Measurements from ENCODE around the gene MINDY2. TPM values are rescaled to one million over a fixed set of nuclear protein-coding genes. Genes with fewer than 3 reads are reported as not detected.

The MINDY2 gene
- total and polyA plus RNA-seq, 9 of the 15 experiments (the other 6 are each of a cell fraction or from before 2014, with no cell fraction given), result 2.4 to 15.3 (median 7.2) TPM

DNA sequence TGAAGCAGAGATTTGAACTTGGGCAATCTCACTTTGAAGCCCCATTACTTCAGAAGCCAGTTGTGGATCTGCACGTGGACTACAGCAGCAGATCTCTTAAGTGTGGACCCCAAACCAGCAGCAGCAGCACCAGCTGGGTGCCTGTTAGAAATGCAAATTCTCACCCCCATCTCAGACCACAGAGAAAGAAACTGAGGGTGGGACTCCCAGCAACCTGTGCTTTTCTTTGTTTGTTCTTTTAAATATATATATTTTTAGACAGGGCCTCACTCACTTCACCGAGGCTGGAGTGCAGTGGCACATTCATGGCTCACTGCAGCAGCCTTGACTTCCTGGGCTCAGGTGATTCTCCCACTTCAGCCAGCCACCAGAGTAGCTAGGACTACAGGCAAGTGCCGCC, 109.2 kb downstream of the MINDY2 start:
- CTCF ChIA-PET (ENCODE audit: low intra/inter-chr PET ratio), result no interaction called here
- BruUV-seq (replicated peaks), result no TSS peak
- TF ChIP-seq, protein P1, sequence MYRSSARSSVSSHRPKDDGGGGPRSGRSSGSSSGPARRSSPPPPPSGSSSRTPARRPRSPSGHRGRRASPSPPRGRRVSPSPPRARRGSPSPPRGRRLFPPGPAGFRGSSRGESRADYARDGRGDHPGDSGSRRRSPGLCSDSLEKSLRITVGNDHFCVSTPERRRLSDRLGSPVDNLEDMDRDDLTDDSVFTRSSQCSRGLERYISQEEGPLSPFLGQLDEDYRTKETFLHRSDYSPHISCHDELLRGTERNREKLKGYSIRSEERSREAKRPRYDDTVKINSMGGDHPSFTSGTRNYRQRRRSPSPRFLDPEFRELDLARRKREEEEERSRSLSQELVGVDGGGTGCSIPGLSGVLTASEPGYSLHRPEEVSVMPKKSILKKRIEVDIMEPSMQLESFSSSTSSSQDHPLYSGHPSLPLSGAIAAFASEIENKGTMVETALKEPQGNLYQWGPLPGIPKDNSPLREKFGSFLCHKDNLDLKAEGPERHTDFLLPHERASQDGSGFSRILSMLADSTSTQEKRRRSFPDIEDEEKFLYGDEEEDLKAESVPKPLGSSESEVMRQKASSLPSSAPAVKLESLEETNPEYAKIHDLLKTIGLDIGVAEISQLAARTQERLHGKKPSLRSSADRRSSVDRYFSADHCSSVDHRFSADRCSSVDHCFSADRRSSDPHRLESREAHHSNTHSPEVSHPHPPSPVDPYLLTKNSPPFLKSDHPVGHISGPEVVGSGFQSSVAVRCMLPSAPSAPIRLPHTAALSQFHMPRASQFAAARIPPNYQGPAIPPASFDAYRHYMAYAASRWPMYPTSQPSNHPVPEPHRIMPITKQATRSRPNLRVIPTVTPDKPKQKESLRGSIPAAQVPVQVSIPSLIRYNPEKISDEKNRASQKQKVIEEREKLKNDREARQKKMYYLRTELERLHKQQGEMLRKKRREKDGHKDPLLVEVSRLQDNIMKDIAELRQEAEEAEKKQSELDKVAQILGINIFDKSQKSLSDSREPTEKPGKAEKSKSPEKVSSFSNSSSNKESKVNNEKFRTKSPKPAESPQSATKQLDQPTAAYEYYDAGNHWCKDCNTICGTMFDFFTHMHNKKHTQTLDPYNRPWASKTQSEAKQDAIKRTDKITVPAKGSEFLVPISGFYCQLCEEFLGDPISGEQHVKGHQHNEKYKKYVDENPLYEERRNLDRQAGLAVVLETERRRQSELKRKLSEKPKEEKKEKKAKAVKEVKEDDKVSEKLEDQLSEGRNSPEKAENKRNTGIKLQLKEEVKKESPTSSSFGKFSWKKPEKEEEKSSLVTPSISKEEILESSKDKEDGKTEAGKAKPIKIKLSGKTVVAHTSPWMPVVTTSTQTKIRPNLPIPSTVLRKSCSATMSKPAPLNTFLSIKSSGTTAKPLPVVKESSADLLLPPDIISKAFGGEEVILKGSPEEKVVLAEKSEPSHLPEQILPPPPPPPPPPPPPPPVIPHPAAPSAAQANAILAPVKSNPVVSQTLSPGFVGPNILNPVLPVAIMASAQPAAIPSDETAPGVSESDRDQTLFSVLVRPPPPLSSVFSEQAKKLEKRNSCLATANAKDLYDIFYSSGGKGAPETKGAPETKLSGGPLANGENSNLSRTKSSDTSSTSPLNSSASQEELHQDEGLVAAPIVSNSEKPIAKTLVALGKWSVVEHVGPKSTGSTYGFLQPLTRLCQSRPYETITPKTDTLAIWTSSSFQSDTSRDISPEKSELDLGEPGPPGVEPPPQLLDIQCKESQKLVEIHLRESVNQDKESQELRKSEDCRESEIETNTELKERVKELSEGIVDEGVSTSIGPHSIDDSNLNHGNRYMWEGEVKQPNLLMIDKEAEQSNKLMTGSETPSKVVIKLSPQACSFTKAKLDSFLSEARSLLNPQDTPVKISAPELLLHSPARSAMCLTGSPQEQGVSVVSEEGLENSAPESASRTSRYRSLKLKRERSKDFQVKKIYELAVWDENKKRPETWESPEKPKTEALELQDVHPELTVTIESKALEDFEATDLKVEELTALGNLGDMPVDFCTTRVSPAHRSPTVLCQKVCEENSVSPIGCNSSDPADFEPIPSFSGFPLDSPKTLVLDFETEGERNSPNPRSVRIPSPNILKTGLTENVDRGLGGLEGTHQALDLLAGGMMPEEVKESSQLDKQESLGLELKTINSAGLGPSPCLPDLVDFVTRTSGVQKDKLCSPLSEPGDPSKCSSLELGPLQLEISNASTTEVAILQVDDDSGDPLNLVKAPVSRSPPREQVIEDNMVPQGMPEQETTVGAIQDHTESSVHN (IDR thresholded peaks at IDR 0.05; ENCODE audit: borderline replicate concordance in 1 of 2, low read depth in 1 of 2), result no peak
- TF ChIP-seq TAF9B (IDR thresholded peaks at IDR 0.05; ENCODE audit: partially characterized antibody) (no peak), MED1 (CRISPR knock-in tag; IDR thresholded peaks at IDR 0.05; ENCODE audit: borderline replicate concordance) (no peak), BCOR (IDR thresholded peaks at IDR 0.05) (no peak), POLR2AphosphoS5 (IDR thresholded peaks at IDR 0.05; ENCODE audit: control insufficient read depth, insufficient read depth, low read depth, low read length) (no peak), DDX20 (tag; IDR thresholded peaks at IDR 0.05; ENCODE audit: low read depth) (no peak), ZNF778 (CRISPR knock-in tag; IDR thresholded peaks at IDR 0.05) (no peak), SMARCB1 (IDR thresholded peaks at IDR 0.05; ENCODE audit: insufficient read length, low read depth) (no peak), GATAD2A (IDR thresholded peaks at IDR 0.05) (no peak), FOXP1 (CRISPR knock-in tag; IDR thresholded peaks at IDR 0.05) (no peak), ZNF232 (CRISPR knock-in tag; IDR thresholded peaks at IDR 0.05) (no peak), KDM5B (IDR thresholded peaks at IDR 0.05; ENCODE audit: insufficient replicate concordance, low read depth, low read length) (no peak)
- TF ChIP-seq, protein P2, sequence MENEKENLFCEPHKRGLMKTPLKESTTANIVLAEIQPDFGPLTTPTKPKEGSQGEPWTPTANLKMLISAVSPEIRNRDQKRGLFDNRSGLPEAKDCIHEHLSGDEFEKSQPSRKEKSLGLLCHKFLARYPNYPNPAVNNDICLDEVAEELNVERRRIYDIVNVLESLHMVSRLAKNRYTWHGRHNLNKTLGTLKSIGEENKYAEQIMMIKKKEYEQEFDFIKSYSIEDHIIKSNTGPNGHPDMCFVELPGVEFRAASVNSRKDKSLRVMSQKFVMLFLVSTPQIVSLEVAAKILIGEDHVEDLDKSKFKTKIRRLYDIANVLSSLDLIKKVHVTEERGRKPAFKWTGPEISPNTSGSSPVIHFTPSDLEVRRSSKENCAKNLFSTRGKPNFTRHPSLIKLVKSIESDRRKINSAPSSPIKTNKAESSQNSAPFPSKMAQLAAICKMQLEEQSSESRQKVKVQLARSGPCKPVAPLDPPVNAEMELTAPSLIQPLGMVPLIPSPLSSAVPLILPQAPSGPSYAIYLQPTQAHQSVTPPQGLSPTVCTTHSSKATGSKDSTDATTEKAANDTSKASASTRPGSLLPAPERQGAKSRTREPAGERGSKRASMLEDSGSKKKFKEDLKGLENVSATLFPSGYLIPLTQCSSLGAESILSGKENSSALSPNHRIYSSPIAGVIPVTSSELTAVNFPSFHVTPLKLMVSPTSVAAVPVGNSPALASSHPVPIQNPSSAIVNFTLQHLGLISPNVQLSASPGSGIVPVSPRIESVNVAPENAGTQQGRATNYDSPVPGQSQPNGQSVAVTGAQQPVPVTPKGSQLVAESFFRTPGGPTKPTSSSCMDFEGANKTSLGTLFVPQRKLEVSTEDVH (IDR thresholded peaks at IDR 0.05; ENCODE audit: low read depth, partially characterized antibody), result no peak

More for the DNA sequence above, 109.2 kb downstream of the MINDY2 start:
- no peak overlapping the region for H3K9ac ChIP-seq (ENCODE audit: insufficient read depth in 1 of 2, low read depth in 2 of 2, low read length in 2 of 2)
- POLR2A ChIA-PET, result interaction anchor here (1.0 to 1.4 kb wide), 2 partner anchors 10 to 20 kb away, joined by 3 read pairs; no protein-coding TSS in a partner anchor
- no peak for DNase-seq (ENCODE audit: extremely low read depth in 1 of 4, low spot score in 3 of 4)
- in situ Hi-C loops (cut with MboI), result no loop called here
- H3K9me1 ChIP-seq (ENCODE audit: control insufficient read depth, insufficient read depth, low read length), result no peaks in the 10 kb centered on the region
- H3K4me1 ChIP-seq (replicated peaks in 1 of 2; ENCODE audit: control insufficient read depth in 2 of 2, insufficient read depth in 2 of 2, low read length in 2 of 2), result no peaks in the 10 kb centered on the region
- ATAC-seq, result no peak
- H3K27ac ChIP-seq (ENCODE audit: extremely low read depth, low read depth, low read length), result no peak overlapping the region
- H3K9me3 ChIP-seq (replicated peaks; ENCODE audit: control insufficient read depth, insufficient read depth, low read depth, low read length), result no peaks in the 10 kb centered on the region
- H3K4me3 ChIP-seq, result no peak overlapping the region
- no peak overlapping the region for H2AFZ ChIP-seq (ENCODE audit: low read depth, low read length)
- H3K27me3 ChIP-seq (ENCODE audit: control insufficient read depth in 2 of 2, insufficient read depth in 2 of 2, low read length in 2 of 2), result no peaks in the 10 kb centered on the region
- FAIRE-seq, result no peak
- no peaks in the 10 kb centered on the region for H3K79me2 ChIP-seq (ENCODE audit: control insufficient read depth, insufficient read depth, low read length)
- H3K4me2 ChIP-seq (ENCODE audit: insufficient read depth, low read length), result no peak overlapping the region
- 89% methylated on average over 3 of the region's 3 CpGs for WGBS (ENCODE audit: insufficient coverage, low coverage, missing lambda C conversion rate)
- intact Hi-C loops (cut with micrococcal nuclease), result no loop called here
- no peaks in the 10 kb centered on the region; the same call in 1 of the 2 replicates for H4K20me1 ChIP-seq (replicated peaks; ENCODE audit: control insufficient read depth, insufficient read depth, low read length)
- H3K36me3 ChIP-seq (ENCODE audit: control insufficient read depth, insufficient read depth, low read length), result peaks cover 74% of the 10 kb centered on the region

All from K562 (cell line).